B cell (primary cell): ENCODE results near the gene EFNA5.

Experiments
- CTCF ChIP-seq: fragments of 200-600 bp; IDR thresholded peaks from one replicate; pipeline ENCODE4 v1.8.0; 2022; ENCODE audit warnings: antibody characterized with exemption, mild to moderate bottlenecking
- EZH2 ChIP-seq: IDR thresholded peaks from 2 replicates; pipeline ENCODE4 v1.6.1; 2012; ENCODE audit warnings: borderline replicate concordance, low read depth, mild to moderate bottlenecking, moderate library complexity, low read length; ENCODE audit not compliant: insufficient read depth, poor library complexity, severe bottlenecking

- TF ChIP-seq EZH2 (no peak), CTCF (no peak)
Observed at GRCh38 chr5:107395632-107396350, 274.9 kb downstream of the EFNA5 start.
